ENCODE data around the gene DNAJC15.

DNA sequence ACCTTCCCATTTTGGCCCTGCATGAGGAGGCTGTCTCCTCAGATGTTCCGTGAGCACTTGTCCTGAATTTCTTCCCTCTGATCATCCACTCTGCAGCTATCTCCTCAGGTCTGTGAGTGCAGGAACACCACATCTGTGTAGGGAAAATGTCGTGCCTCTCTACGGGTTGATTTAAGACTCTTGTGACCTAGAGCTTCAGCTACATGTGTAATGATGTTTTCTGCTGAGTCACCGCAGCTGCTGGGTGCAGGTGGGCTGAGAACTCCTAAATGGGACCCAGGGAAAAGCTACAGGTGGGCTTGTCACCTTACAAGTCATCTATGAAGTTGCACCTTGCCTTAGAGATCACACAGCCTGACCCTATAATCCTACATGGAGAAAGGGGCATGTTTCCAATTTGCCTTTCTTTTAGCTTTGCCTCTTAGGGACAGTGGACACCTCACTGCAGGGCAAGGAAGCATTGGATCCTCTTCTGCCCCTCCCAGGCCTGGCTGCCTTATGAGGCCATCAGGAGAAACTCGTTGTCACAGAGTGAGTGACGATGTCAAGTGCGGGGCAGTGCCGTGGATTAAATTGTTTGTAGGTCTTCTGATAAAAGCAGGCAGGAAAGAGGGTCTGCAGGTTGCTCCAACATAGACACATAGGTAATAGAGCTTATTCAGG lies 122.3 kb downstream of the DNAJC15 start:
- TF ChIP-seq, protein P1, sequence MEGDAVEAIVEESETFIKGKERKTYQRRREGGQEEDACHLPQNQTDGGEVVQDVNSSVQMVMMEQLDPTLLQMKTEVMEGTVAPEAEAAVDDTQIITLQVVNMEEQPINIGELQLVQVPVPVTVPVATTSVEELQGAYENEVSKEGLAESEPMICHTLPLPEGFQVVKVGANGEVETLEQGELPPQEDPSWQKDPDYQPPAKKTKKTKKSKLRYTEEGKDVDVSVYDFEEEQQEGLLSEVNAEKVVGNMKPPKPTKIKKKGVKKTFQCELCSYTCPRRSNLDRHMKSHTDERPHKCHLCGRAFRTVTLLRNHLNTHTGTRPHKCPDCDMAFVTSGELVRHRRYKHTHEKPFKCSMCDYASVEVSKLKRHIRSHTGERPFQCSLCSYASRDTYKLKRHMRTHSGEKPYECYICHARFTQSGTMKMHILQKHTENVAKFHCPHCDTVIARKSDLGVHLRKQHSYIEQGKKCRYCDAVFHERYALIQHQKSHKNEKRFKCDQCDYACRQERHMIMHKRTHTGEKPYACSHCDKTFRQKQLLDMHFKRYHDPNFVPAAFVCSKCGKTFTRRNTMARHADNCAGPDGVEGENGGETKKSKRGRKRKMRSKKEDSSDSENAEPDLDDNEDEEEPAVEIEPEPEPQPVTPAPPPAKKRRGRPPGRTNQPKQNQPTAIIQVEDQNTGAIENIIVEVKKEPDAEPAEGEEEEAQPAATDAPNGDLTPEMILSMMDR (conservative IDR thresholded peaks at IDR 0.05; ENCODE audit: low read length): no peak
- TF ChIP-seq EZH2phosphoT487 (IDR thresholded peaks at IDR 0.05; ENCODE audit: borderline replicate concordance, low read depth, low read length): no peak
